GM12873 (cell line): ENCODE data around the gene KDM2B.

Experiments
- CTCF ChIP-seq: IDR thresholded peaks from 2 replicates; pipeline ENCODE4 v1.5.1; 2012; ENCODE audit warnings: low read depth, mild to moderate bottlenecking, moderate library complexity, low read length, control low read depth; ENCODE audit not compliant: insufficient read depth; ENCODE audit errors: missing control alignments

KDM2B gene

GRCh38 chr12:121535150-121536053, 45.4 kb downstream of the KDM2B start:
- TF ChIP-seq CTCF = no peak

GRCh38 chr12:121534495-121535148, 46.2 kb downstream of the KDM2B start:
- TF ChIP-seq CTCF = no peak

GRCh38 chr12:121533394-121534090, 47.3 kb downstream of the KDM2B start:
- no peak for TF ChIP-seq CTCF

- no peak for TF ChIP-seq CTCF
These were observed 48.1 kb downstream of the KDM2B start for GRCh38 chr12:121532503-121533393.

- TF ChIP-seq CTCF = no peak
These were observed 49.5 kb downstream of the KDM2B start for GRCh38 chr12:121531356-121531750.

GRCh38 chr12:121530600-121531355, 50.0 kb downstream of the KDM2B start:
- TF ChIP-seq CTCF = no peak
